HG03457 (cell line): ENCODE results near the gene MRPS27.

ENCODE experiments used
- ATAC-seq: cut with Tn5 transposase; IDR thresholded peaks from one replicate; pipeline ENCODE4 v1.9.1; 2021; ENCODE audit warnings: moderate number of reproducible peaks; ENCODE audit not compliant: unreplicated experiment

MRPS27 gene

GRCh38 chr5:72319976-72320752 lies at the start of gene MRPS27, which contains the start of gene PTCD2:
Gene MRPS27, minus strand, starts transcription at chr5:72320240. Its CDS starts 19 bp downstream, at chr5:72320221.
Gene PTCD2, plus strand, starts transcription at chr5:72320373. Its CDS starts 10 bp downstream, at chr5:72320383.
- peak; percentile 98 for ATAC-seq

DNA sequence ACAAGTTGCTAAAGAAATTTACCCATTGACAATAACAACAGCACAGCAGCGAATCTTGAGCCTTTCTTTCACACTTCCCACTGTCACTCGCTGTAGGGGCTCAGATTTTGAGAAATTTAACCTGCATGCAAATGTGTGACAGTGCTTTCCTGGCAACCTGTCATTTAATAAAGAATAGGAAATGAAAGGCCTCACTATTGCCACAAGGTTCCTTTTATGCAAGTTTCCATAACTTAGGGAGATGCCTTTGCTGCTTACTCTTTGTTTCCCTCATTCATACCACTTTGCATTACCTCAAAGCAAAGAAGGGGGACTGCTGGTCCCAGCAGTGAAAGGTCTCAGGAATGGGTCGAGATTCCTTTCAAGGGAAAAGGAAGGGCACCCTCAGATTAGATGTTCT lies 49.7 kb upstream of the MRPS27 start:
- ATAC-seq, result no peak

DNA sequence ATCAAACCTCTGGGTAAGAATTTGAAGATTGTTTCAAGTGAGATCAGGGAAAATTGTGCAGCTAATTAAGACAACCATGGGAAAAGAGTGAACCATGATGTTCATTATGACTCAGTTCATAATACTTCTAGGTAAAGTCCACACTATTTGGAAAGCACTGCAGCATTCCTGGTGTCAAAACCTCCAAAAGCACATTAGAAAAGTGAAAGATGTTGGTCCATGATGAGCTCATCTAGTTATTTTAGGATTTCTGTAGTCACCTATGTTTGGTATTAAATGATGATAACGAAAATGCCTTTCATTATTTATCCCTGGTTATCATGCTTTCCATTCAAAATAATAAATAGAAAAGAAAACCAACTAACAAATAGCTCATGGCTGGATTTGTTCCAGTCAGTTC lies 49.3 kb upstream of the MRPS27 start:
- ATAC-seq, result no peak

GRCh38 chr5:72368271-72368670 lies 48.2 kb upstream of the MRPS27 start:
- ATAC-seq, result no peak

- no peak for ATAC-seq
These were observed 46.4 kb upstream of the MRPS27 start for GRCh38 chr5:72366324-72366976.

DNA sequence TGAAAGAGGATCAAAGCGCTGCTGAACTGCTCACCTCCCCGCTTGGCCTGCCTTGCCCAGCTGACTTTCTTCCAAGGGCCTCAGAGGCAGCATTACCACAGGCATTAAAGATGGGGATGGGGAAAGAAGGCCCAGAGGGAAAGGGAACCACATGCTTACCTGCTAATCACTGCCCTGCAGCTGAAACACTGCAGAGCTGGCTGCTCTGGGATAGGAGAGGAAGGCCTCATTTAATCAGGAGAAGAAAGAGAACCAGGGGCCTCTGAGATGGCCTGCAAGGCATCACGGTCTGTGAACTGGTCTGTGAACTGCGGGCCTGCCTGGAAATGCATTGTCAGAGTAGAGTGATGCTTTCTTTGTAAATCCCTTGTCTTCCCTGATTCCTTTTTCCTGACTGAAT lies 44.9 kb upstream of the MRPS27 start:
- no peak for ATAC-seq

- no peak for ATAC-seq
These were observed 44.1 kb upstream of the MRPS27 start for GRCh38 chr5:72364171-72364570.

DNA sequence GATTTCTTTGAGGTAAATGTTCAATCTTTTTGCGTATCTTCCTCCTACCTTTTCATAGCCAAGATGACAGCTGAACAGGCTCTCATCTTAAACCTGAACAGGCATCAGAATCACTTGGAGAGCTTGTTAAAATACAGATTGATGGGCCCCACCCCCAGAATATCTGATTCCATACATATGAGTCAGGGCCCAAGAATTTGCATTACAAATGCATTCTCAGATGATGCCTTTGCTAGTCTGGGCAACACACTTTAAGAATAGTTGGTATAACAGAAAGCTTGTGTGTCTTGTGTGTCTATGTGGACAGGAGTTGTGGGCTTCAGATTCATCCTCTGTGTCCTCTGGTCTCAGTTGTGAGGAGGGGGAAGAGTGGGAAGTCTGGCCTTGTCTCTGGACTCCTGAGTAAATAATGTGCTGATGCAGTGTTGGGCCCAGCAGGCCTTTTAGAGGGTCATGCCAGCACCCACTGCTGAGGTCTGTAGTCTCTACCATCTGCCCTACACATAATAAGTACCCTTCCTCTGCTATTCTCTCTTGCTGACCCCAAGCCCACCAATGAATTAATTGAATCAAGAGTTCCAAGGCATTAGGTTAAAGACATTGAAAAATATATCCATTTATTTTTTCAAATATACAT lies 43.2 kb upstream of the MRPS27 start:
- no peak for ATAC-seq

DNA sequence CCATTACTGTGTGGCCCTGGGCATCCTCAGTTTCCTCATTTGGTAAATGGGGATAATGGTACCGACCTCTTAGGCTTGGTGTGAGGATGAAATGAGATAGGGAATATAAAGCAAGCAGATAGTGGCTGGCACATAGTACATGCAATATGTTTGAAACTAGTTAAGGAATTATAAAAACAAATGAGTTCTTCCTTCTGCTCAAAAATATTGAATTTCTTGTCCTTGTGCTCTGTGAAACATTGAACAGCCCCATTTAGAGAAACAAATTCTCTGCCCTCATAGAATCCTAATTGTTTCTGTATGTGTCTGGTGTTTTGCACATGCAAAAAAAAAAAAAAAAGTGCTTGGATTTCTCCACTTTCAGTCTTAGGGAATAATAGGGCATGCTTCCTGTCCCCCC lies 39.8 kb upstream of the MRPS27 start:
- no peak for ATAC-seq

- ATAC-seq, result no peak
These were observed 38.9 kb upstream of the MRPS27 start for GRCh38 chr5:72358925-72359324.

- no peak for ATAC-seq
These were observed 36.3 kb upstream of the MRPS27 start for GRCh38 chr5:72356361-72356760.

- no peak for ATAC-seq
These were observed 35.8 kb upstream of the MRPS27 start for GRCh38 chr5:72355706-72356299.

DNA sequence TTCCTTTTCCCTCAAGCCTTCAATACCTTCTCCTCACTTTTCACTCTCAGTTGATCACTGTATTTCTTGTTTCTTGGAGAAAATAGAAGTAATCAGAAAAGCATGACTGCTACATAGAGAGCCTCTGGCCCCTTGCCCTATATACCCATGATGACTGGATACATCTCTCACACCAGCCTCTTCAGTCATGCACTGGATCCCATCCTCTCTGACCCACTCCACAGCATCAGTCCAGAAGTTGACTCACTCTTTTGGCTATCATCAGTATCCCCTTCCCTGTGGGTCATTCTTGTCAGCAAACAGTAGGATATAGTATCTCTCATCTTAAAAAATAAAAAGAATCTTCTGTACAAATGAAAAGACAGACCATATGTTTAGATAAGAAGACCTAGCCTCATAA lies 33.0 kb upstream of the MRPS27 start:
- ATAC-seq, result no peak

DNA sequence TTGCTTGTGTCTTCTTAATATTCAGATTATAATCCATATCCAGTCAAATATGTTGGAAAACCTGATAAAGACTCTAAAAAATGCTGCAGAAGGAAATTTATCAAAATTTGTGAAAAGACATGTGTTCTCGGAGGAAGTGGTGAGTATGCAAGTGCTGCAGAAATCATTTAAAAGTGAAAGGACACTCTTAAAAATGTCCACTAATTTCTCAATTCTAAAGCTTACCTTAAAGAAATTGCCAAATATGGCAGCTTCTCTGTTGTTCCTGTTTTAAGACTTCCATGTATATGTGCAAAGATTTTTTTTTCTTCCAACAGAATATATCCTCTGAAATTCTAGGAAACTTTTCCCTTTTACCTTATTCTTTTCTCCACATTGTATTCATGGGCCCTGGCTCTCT lies 32.6 kb upstream of the MRPS27 start:
- ATAC-seq, result no peak

GRCh38 chr5:72351376-72351775 lies 31.3 kb upstream of the MRPS27 start:
- ATAC-seq, result no peak

DNA sequence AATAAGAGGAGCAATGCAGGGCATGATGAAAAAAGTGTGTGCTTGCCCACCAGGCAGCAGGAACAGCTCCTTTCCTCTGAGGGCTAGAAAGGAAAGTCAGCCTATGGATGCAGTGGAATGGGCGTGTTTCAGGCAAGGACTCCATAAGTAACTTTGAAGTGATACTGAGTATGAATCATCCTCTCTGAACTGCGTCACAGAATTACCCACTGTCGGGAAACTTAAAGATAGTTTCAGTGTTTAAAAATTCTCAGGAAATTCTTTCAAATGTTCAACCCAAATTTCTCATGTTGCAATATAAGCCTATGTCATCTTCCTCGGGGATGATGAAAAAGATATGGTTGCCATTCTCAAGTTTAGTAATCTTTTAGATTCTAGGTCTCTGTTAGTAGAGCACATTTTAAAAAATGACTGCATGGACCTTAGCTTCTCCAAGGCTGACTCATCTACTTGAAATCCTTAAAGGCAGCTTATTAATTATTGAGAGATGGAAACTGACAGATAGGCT lies 27.8 kb upstream of the MRPS27 start:
- no peak for ATAC-seq

DNA sequence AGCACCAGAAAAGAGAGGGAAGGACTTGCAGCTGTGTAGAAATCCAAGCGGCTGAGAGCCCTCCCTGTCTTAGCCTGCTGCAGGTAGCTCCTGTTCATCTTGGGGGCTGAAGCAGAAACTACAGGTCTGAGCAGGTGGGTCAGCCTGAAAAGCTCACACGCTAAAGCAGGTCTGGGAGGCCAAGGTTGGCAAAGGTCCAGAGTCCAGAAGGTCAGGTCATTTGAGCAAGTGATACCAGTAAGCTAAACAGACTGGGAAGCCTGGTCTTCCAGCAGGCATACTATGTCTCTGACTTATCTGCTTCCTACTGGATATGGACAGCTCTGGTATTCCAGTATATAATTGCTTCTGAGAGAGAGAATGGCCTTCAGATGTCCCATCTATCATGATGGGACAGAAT lies 26.4 kb upstream of the MRPS27 start:
- no peak for ATAC-seq

- no peak for ATAC-seq
These were observed 18.7 kb upstream of the MRPS27 start for GRCh38 chr5:72338689-72339209.

DNA sequence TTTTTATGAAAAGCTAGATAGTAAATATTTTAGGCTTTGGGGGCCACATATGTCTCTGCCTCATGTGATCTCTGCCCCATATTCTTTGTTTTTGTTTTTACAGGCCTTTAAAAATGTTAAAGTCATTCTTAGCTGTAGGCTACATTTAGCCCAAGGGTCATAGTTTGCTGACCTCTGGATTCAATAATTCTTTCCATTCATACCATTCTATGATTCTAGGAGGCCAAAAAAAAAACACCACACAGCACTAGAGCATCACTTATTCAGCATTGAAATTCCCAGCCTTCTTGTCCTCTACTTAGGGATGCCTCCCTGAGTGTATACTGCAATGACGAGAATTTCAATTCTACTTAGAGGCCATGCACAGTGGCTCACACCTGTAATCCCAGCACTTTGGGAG lies 17.1 kb upstream of the MRPS27 start:
- ATAC-seq, result no peak

DNA sequence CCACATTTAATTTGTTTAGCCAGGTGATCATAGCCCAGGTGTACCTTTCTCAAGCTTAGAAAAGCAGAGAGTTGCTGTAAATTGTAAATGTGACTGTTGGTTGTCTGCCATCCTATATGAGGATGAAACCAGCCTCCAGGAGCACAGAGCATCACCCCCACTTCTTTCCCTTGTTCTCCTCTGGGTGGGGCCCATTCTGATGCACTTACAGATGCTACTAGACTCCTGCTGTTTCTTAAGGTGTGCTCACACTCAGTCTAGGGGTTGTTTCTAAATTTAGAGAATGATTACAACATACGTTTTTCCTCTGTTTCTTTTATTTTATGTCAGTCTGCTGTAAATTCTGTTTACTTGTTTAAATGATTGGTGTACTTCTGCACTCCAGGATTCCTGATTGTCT lies 10.7 kb upstream of the MRPS27 start:
- no peak for ATAC-seq

DNA sequence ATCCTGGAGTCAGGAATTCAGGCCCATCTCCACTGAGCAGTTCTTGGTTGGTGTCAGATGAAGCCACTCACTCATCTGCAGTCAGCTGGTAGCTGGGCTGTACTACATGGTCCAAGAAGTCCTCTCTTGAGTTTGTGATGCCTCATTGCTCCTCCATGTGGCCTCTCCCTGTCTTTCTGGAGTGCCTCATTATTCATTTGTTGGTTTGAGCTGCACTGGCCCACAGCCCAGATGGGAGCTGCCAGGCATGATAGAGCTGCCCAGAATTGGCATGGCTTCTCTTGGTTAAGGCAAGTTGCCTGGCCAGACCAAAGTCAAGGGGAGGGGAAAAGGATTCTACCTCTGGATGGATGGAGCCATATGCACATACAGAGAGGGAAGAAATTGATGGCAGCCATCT lies 8.1 kb upstream of the MRPS27 start:
- no peak for ATAC-seq
